Measurements from ENCODE around the gene TMEM129.

Gene TMEM129

DNA sequence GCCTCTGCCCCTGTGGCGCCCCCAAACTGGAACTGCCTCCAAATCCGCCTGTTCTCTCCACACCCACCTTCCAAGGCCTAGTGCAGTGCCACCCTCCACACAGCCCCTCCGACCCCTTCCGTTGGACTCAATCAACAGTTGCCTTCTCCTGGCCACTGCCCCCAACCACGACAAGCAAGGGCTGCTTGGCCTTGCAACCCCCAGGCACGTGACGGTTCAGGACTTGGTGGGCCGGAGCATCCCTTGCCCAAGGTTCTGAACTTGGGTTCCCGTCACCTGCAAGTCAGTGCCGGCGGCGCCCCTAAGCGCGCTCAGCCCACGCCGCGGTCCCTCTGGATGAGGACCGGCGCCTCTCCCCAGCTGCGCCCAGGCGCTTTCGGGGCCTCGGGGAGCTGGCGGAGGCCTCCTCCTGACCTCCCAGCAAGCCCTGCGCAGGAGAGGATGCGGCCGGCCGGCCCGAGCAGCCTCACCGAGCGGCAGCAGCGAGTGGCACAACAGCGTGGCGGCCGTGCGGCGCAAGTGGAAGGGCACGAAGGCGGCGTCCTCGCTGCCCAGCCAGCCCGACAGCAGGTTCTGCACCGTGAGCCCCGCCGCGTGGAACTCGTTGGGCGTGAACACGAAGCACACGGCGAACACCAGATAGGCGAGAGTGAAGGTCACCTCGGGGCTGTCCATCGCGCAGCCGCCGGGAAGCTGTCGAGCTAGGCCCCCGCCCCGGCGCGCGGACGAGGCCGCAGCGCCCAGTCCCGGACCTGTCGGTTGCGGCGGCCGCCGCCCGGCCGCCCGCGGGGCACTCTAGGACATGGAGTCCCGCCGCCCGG is 750 bp downstream of the TMEM129 start (continued):
- TF ChIP-seq KLF17 (tag by site-specific recombination; IDR thresholded peaks at IDR 0.05): no peak
- TF ChIP-seq, protein P1, sequence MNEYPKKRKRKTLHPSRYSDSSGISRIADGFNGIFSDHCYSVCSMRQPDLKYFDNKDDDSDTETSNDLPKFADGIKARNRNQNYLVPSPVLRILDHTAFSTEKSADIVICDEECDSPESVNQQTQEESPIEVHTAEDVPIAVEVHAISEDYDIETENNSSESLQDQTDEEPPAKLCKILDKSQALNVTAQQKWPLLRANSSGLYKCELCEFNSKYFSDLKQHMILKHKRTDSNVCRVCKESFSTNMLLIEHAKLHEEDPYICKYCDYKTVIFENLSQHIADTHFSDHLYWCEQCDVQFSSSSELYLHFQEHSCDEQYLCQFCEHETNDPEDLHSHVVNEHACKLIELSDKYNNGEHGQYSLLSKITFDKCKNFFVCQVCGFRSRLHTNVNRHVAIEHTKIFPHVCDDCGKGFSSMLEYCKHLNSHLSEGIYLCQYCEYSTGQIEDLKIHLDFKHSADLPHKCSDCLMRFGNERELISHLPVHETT (tag by site-specific recombination; IDR thresholded peaks at IDR 0.05): no peak
- TF ChIP-seq SP2 (tag by site-specific recombination; IDR thresholded peaks at IDR 0.05): peak; percentile 41
- TF ChIP-seq, protein P2, sequence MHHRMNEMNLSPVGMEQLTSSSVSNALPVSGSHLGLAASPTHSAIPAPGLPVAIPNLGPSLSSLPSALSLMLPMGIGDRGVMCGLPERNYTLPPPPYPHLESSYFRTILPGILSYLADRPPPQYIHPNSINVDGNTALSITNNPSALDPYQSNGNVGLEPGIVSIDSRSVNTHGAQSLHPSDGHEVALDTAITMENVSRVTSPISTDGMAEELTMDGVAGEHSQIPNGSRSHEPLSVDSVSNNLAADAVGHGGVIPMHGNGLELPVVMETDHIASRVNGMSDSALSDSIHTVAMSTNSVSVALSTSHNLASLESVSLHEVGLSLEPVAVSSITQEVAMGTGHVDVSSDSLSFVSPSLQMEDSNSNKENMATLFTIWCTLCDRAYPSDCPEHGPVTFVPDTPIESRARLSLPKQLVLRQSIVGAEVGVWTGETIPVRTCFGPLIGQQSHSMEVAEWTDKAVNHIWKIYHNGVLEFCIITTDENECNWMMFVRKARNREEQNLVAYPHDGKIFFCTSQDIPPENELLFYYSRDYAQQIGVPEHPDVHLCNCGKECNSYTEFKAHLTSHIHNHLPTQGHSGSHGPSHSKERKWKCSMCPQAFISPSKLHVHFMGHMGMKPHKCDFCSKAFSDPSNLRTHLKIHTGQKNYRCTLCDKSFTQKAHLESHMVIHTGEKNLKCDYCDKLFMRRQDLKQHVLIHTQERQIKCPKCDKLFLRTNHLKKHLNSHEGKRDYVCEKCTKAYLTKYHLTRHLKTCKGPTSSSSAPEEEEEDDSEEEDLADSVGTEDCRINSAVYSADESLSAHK (tag by site-specific recombination; IDR thresholded peaks at IDR 0.05): no peak
- TF ChIP-seq, protein P3, sequence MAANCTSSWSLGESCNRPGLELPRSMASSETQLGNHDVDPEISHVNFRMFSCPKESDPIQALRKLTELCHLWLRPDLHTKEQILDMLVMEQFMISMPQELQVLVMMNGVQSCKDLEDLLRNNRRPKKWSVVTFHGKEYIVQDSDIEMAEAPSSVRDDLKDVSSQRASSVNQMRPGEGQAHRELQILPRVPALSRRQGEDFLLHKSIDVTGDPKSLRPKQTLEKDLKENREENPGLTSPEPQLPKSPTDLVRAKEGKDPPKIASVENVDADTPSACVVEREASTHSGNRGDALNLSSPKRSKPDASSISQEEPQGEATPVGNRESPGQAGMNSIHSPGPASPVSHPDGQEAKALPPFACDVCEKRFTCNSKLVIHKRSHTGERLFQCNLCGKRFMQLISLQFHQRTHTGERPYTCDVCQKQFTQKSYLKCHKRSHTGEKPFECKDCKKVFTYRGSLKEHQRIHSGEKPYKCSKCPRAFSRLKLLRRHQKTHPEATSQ (tag by site-specific recombination; IDR thresholded peaks at IDR 0.05): no peak
- TF ChIP-seq KLF8 (tag by site-specific recombination; IDR thresholded peaks at IDR 0.05): 0 out of 2 replicates have a peak, but pooled peaks have one; percentile 19
- no peak for TF ChIP-seq ZNF776 (tag by site-specific recombination; IDR thresholded peaks at IDR 0.05; ENCODE audit: borderline replicate concordance)
- TF ChIP-seq ZNF26 (tag by site-specific recombination; IDR thresholded peaks at IDR 0.05): no peak
- no peak for TF ChIP-seq ZNF843 (tag by site-specific recombination; IDR thresholded peaks at IDR 0.05)
- TF ChIP-seq REPIN1 (tag by site-specific recombination; IDR thresholded peaks at IDR 0.05; ENCODE audit: low read depth): no peak
- no peak for TF ChIP-seq ZNF175 (tag by site-specific recombination; IDR thresholded peaks at IDR 0.05)
- no peak for TF ChIP-seq ZNF560 (tag by site-specific recombination; IDR thresholded peaks at IDR 0.05; ENCODE audit: borderline replicate concordance)
- TF ChIP-seq ZNF561 (tag by site-specific recombination; IDR thresholded peaks at IDR 0.05; ENCODE audit: borderline replicate concordance): no peak
- no peak for TF ChIP-seq ZNF747 (tag by site-specific recombination; IDR thresholded peaks at IDR 0.05)
- no peak for TF ChIP-seq ZNF585B (tag by site-specific recombination; IDR thresholded peaks at IDR 0.05)

GRCh38 chr4:1718095-1718850 is 2.9 kb downstream of the TMEM129 start:
- H3K27ac ChIP-seq (ENCODE audit: extremely low read depth, low read depth, low read length): no peak overlapping the region
- POLR2A ChIA-PET: no interaction called here
- H3K4me3 ChIP-seq (ENCODE audit: low read depth, low read length): no peak overlapping the region
- TF ChIP-seq ZNF174 (tag by site-specific recombination; IDR thresholded peaks at IDR 0.05) (no peak), AEBP2 (tag by site-specific recombination; IDR thresholded peaks at IDR 0.05; ENCODE audit: borderline replicate concordance) (no peak), HIC1 (tag by site-specific recombination; IDR thresholded peaks at IDR 0.05) (0 out of 2 replicates have a peak, but pooled peaks have one; percentile 32), ZIC2 (tag by site-specific recombination; IDR thresholded peaks at IDR 0.05) (peak; percentile 57), ZNF600 (tag by site-specific recombination; IDR thresholded peaks at IDR 0.05) (peak; percentile 97)
- TF ChIP-seq, protein P4, sequence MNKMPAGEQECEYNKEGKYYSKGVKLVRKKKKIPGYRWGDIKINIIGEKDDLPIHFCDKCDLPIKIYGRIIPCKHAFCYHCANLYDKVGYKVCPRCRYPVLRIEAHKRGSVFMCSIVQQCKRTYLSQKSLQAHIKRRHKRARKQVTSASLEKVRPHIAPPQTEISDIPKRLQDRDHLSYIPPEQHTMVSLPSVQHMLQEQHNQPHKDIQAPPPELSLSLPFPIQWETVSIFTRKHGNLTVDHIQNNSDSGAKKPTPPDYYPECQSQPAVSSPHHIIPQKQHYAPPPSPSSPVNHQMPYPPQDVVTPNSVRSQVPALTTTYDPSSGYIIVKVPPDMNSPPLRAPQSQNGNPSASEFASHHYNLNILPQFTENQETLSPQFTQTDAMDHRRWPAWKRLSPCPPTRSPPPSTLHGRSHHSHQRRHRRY (tag by site-specific recombination; IDR thresholded peaks at IDR 0.05): no peak
- H3K9me3 ChIP-seq (ENCODE audit: control insufficient read depth, insufficient read depth, low read depth, low read length): no peaks in the 10 kb centered on the region
- H3K36me3 ChIP-seq (ENCODE audit: control insufficient read depth in 2 of 2, insufficient read depth in 1 of 2, low read length in 2 of 2): peaks cover 0 to 45% of the 10 kb centered on the region in 2 experiments; a peak in 1 of 3 replicates
- H3K4me1 ChIP-seq (ENCODE audit: control insufficient read depth, insufficient read depth, low read length): no peaks in the 10 kb centered on the region
- CTCF ChIA-PET: no interaction called here
